KOPT-K1 (cell line): Measurements from ENCODE around the gene LTF.
A peak's percentile ranks its signal among the peaks of the same experiment; 100 is the strongest.

Experiments
- H3K27ac ChIP-seq: fragments of 200-600 bp; sonication (generic); 2 replicates; pipeline ENCODE4 v1.5.1; 2016; ENCODE audit warnings: antibody characterized with exemption, mild to moderate bottlenecking, low read depth, low read length; ENCODE audit not compliant: poor library complexity, severe bottlenecking
- H3K36me3 ChIP-seq: fragments of 200-600 bp; sonication (generic); 2 replicates; pipeline ENCODE4 v1.5.1; 2017; ENCODE audit warnings: antibody characterized with exemption, mild to moderate bottlenecking, low read length, moderate library complexity; ENCODE audit not compliant: insufficient read depth
- H3K9me3 ChIP-seq: fragments of 200-600 bp; sonication (generic); 2 replicates; pipeline ENCODE4 v1.5.1; 2017; ENCODE audit warnings: antibody characterized with exemption, low read length, mild to moderate bottlenecking; ENCODE audit not compliant: insufficient read depth, poor library complexity, severe bottlenecking

The LTF gene

GRCh38 chr3:46464326-46465195, at the start of gene LTF:
LTF (minus strand) TSS chr3:46464905; CDS start chr3:46464867, 38 bp downstream.
- Histone ChIP-seq H3K27ac (no peak within 1 kb of the TSS), H3K9me3 (no peaks in the 10 kb centered on the region)

GRCh38 chr3:46512191-46512749, 47.6 kb upstream of the LTF start:
- Histone ChIP-seq H3K36me3 (no peaks in the 10 kb centered on the region), H3K27ac (no peak overlapping the region), H3K9me3 (no peaks in the 10 kb centered on the region)

More at GRCh38 chr3:46464326-46465195, at the start of gene LTF:
- no peaks in the 10 kb centered on the region for H3K36me3 ChIP-seq

- Histone ChIP-seq H3K27ac (no peak overlapping the region), H3K36me3 (no peaks in the 10 kb centered on the region), H3K9me3 (no peaks in the 10 kb centered on the region)
Measured at GRCh38 chr3:46509661-46510187, 45.0 kb upstream of the LTF start.

- Histone ChIP-seq H3K27ac (no peak overlapping the region), H3K9me3 (no peaks in the 10 kb centered on the region), H3K36me3 (no peaks in the 10 kb centered on the region)
Measured at GRCh38 chr3:46508850-46509591, 44.3 kb upstream of the LTF start.

GRCh38 chr3:46506526-46506925, 41.8 kb upstream of the LTF start:
- no peak overlapping the region for H3K27ac ChIP-seq
- no peaks in the 10 kb centered on the region for H3K9me3 ChIP-seq
- H3K36me3 ChIP-seq, result no peaks in the 10 kb centered on the region

- no peaks in the 10 kb centered on the region for H3K36me3 ChIP-seq
- no peak overlapping the region for H3K27ac ChIP-seq
- H3K9me3 ChIP-seq, result no peaks in the 10 kb centered on the region
Measured at GRCh38 chr3:46505953-46506352, 41.2 kb upstream of the LTF start.

GRCh38 chr3:46504789-46505188, 40.1 kb upstream of the LTF start:
- Histone ChIP-seq H3K27ac (no peak overlapping the region), H3K36me3 (no peaks in the 10 kb centered on the region)

GRCh38 chr3:46503200-46503874, 38.6 kb upstream of the LTF start:
- no peaks in the 10 kb centered on the region for H3K9me3 ChIP-seq
- H3K36me3 ChIP-seq, result no peaks in the 10 kb centered on the region
- H3K27ac ChIP-seq, result peak overlapping the region; percentile 20

More at GRCh38 chr3:46504789-46505188, 40.1 kb upstream of the LTF start:
- H3K9me3 ChIP-seq, result no peaks in the 10 kb centered on the region

GRCh38 chr3:46501702-46502101, 37.0 kb upstream of the LTF start:
- H3K27ac ChIP-seq, result peak overlapping the region; percentile 53

GRCh38 chr3:46500656-46501635, 36.2 kb upstream of the LTF start:
- no peaks in the 10 kb centered on the region for H3K36me3 ChIP-seq
- H3K27ac ChIP-seq, result peak overlapping the region; percentile 53
- no peaks in the 10 kb centered on the region for H3K9me3 ChIP-seq

More at GRCh38 chr3:46501702-46502101, 37.0 kb upstream of the LTF start:
- Histone ChIP-seq H3K36me3 (no peaks in the 10 kb centered on the region), H3K9me3 (no peaks in the 10 kb centered on the region)

GRCh38 chr3:46498916-46499519, 34.3 kb upstream of the LTF start:
- Histone ChIP-seq H3K36me3 (no peaks in the 10 kb centered on the region), H3K27ac (peak overlapping the region; percentile 34), H3K9me3 (no peaks in the 10 kb centered on the region)

GRCh38 chr3:46497556-46498265, 33.0 kb upstream of the LTF start, which contains the start of gene RTP3:
RTP3 (plus strand) TSS chr3:46497976; CDS start chr3:46498063, 87 bp downstream.
- Histone ChIP-seq H3K27ac (peak within 1 kb of the TSS; percentile 34), H3K9me3 (no peaks in the 10 kb centered on the region), H3K36me3 (no peaks in the 10 kb centered on the region)
